NCI-H187 (cell line): ENCODE measurements around the gene NEUROG1.

Experiments used
- DNase-seq, 2 experiments: peaks; one replicate each; lab custom pipeline; 2025; lab: John Stamatoyannopoulos, UW

The NEUROG1 gene

GRCh38 chr5:135564331-135564730, 28.6 kb upstream of the NEUROG1 start:
- no peak for DNase-seq

DNA sequence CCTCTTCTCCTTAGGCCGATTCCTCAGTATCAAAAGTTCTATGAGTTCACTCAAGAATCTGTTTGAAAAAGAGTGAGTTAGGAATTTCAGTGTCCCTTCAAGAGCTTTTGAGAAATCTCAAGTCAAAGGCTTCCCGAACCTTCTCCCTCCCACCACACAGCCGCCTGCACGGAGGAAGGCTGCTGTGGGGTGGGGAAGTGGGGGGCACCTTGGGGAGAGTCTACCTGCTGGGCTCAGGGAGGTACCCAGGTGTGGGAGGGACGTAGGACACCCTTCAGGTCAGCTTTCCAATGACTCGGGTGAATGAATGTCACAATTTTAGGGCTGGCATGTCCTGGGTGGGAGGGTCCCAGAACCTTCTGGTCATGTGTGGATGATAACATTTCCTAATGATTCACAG, 25.5 kb upstream of the NEUROG1 start:
- DNase-seq: no peak

GRCh38 chr5:135560858-135561257, 25.1 kb upstream of the NEUROG1 start:
- DNase-seq: peak; percentile 20 to 71

GRCh38 chr5:135559354-135559753, 23.6 kb upstream of the NEUROG1 start:
- no peak for DNase-seq

DNA sequence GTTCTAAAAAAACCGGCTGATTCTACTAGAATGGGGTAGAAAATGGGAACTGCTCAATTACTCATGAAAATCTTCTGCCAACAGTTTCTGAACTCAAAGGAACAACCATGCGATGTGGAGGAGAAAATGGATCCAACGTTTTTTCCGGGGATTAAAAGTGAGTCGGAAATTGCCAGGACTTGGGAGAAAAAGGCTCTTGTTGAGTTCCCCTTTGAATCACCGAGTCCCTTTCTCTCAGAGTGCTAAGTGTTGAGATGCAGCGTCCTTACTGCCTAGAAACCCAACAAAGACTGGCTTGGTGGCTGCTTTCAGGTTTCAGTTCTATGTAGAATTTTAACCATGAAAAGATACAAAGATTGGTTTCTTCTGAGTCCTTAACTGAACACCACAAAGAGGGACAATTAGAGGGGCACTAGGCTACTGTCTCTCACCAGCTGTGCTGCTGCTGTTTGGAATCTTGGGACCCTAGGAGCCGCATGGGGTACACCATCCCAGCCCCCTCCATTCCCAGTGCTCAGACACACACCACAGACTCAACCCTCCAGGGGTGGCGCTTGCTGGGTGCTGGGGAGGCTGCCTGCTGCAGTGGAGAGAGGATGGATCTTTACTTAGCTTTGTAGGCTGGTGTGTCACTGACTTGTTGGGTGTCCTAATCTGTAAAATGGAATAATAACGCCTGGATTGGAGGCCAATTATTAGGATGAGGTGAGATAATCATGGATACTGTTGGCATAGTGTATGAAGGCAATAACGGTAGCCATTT, 21.5 kb upstream of the NEUROG1 start:
- DNase-seq: no peak

GRCh38 chr5:135556620-135557019, 20.9 kb upstream of the NEUROG1 start:
- no peak for DNase-seq

- no peak for DNase-seq
Observed at GRCh38 chr5:135555530-135555929, 19.8 kb upstream of the NEUROG1 start.

DNA sequence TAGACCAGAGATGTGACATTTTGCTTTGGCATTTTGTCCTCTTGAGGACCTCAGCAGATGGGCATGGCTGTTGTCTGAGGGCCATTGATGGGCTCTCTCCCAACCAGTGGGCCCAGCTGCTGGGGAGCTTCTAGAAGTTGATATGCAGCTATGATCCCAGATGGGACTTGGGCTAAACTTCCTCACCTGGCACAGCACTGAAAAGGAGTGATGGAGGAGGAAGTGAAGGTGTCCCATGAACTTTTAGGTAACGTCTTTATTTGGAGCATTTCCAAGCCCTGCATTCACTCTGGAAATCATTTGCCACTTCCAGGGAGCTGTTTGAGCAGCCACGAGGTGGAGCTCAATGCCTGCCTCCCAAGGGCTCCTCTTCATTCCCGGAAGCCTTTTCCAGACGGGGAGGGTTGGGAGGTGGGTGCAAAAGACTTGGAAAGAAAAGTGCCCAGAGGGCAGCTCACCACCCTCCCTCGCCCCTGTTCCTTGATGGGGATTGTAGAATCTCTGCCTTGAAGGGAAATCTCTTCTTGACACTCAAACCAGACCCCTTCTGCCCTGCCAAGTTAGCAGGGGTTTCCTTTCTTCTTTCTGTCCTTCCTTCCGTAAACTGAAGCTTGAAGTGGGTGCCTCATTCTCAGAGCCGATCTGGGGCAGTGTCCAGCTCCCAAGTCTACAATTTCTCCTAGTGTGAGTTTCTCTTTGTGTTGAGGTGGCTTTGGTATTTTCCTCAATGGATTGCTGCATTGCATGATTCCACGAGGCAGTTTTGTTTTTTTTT, 18.1 kb upstream of the NEUROG1 start:
- DNase-seq: no peak

GRCh38 chr5:135551593-135552447, 16.1 kb upstream of the NEUROG1 start:
- peak; percentile 60 to 73 for DNase-seq

DNA sequence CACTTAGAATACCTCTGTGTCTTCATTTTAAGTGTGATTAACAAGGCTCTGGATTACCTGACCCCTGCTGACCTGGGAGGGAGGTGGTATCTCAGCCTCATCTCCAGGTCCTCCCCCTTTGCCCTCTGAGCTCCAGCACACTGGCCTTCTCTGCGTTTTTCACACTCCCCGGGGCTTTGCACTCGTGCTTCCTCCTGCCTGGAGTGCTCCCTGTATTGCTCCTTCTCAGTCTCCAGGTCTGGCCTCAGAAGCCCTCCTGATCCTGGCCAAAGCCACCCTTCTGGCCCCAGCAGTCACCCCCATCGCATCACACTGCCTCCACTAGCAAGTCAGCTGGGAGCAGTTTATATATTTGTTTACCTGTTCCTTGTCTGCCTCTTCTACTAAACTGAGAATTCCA, 13.6 kb upstream of the NEUROG1 start:
- DNase-seq: no peak

DNA sequence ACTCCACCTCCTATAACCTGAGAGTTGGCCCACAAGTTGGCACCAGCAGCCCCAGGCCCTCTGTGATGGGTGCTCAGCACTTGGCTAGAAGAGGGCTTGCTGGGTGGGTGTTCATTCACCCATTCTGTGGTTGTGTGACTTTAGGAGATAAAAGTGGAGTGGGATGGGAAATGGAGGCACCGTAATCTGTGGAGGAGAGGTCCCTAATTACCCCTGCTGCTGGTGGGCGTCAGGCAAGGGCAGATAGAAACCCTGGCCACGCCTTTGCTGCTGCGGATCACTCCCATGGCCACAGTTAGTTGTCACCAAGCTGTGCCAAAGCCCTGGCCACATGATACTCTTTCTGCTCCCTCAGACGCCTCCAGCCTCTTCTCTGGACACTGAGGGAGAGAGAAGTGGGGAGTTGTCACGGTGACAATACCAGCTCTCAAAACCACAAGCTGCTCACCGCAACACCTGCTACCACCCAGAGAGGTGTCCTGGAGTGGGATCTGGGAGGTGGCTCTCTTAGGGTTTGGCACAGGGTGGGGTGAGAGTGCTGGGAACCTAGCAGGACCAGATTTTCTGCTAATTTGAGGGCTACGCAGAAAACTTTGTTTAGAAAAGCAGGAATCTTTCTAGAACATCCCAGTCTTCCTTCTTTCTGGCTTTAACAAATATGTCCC, 12.0 kb upstream of the NEUROG1 start:
- peak; percentile 47 to 88 for DNase-seq

DNA sequence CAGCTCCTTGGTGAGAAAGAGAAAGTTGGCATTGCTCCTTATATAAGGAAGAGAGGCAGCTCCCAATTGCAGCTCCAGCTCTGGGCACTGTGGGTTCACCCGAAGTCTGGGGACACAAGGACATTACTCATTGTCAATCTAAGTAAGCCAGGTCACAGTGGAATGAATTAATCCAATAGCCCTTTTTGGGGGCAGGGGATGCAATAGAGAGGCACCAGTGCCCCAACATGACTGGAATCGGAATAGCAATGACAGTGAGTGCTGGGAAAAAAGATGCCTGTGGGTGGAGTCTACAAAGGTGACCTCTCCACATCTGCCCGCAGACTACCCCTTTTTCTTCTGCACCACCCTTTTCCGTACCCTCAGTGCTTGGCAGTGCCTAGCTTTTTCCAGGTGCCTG, 11.1 kb upstream of the NEUROG1 start:
- peak in 1 of 2 experiments; percentile 16 for DNase-seq

- DNase-seq: no peak
Observed at GRCh38 chr5:135546101-135546500, 10.3 kb upstream of the NEUROG1 start.

- DNase-seq: no peak
Observed at GRCh38 chr5:135545099-135545498, 9.3 kb upstream of the NEUROG1 start.

DNA sequence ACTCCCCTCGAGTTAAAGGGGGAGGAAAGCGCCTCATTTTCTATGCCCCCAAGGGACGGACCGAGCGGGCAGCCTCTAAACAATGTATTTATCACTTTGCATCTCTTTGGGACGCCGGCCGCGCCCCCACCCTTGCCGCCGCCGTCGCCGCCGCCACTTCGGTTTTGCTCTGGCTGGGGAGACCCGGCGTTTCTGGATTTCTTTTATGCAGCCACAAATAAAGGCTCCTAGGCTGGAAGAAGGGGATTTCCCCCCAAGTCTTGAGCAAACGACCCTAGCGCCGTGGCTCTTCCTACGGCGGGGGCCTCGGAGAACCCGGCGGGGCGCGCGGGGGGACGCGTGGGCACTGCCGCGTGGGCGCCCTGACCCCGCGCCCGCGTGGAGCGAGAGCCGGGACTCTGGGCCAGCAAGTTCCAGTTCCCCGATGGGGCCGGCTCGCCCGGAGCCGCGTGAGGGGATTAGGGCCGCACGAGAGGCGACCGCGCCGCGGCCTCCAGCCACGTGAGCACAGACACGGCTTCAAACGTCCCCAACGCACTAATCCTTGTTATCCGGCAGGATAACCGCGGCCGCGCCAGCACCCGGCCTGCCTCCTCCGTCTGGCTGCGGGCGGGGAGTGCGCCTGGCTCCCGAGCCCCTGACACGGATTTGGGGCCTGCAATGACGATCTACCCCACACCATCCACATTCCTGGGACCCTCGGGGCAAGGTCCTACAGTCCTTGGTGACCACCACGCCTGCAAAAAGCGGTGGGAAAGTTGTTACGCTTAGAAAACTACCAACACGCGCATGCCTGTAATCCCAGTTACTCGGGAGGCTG, 7.9 kb upstream of the NEUROG1 start:
- DNase-seq: no peak

- no peak for DNase-seq
Observed at GRCh38 chr5:135543001-135543484, 7.3 kb upstream of the NEUROG1 start.

DNA sequence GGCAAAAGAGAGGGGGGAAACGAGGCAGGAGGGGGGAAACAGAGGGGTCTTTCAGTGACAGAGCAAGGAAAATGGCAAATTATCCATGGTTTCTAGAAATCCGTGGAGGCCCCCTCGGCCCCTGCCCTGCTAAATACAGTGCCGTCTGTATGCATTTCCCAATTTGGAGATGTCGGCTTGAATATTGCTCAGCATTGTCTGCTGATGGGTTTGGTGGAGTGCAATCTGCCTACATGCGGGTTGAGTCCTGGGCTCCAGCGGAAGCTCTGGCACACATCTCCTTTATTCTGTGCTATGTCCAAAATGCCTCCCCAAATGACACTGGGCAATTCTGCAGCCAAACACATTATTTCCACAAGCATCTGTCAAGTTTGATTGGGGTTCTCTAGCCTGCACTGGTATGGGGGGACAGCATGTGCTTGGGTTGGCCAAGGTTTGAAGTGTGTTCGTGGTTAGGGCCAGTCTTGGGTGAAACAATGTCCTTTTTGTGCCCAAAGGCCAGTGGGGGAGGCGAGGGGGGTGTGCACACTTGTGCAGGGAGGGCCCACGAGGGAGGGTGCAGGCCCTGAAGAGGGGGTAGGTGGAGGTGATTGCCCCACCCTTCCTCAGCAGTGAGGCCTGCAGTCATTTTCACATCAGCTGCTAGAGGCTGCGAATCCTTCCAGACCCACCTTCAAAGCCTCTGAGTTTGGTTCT, 6.2 kb upstream of the NEUROG1 start:
- DNase-seq: peak in 1 of 2 experiments; percentile 33

GRCh38 chr5:135539430-135540005, 3.8 kb upstream of the NEUROG1 start:
- DNase-seq: peak in 1 of 2 experiments; percentile 35

GRCh38 chr5:135538261-135538660, 2.5 kb upstream of the NEUROG1 start:
- no peak for DNase-seq

- DNase-seq: no peak
Observed at GRCh38 chr5:135537745-135538144, 2.0 kb upstream of the NEUROG1 start.
